RWPE1 (cell line): ENCODE data around the gene RBBP9.

Source experiments
- CTCF ChIA-PET: fragments of 350-600 bp; sonication (Branson Sonifier 250); formaldehyde crosslinking; extraction: SDS; loops from one replicate; lab custom pipeline; 2021; lab: Yijun Ruan, JAX
- POLR2A ChIA-PET: fragments of 400-600 bp; formaldehyde crosslinking; extraction: SDS; loops from one replicate; lab custom pipeline; 2020; ENCODE audit warnings: antibody characterized with exemption; ENCODE audit not compliant: low non-redundant PET; lab: Yijun Ruan, JAX
- DNase-seq: peaks from one replicate; pipeline ENCODE4 v3.0.0; 2012; ENCODE audit warnings: low spot score
- H3K27ac ChIP-seq: fragments of 450-650 bp; 2 replicates; pipeline ENCODE4 v1.5.1; 2017
- CTCF ChIP-seq: fragments of 450-650 bp; conservative IDR thresholded peaks from 2 replicates; pipeline ENCODE4 v1.5.1; 2017; ENCODE audit warnings: low read depth, mild to moderate bottlenecking

Gene RBBP9

GRCh38 chr20:18496740-18497592 lies at the start of gene RBBP9:
Gene RBBP9, minus strand, starts transcription at chr20:18497225. Its CDS starts 58 bp downstream, at chr20:18497167.
- peak; percentile 83 for DNase-seq
- no peak for TF ChIP-seq CTCF
- H3K27ac ChIP-seq: peak within 1 kb of the TSS; percentile 74
- POLR2A ChIA-PET: interaction anchor here (1.6 kb wide), 1 partner anchor 10 kb away, joined by 9 read pairs; the partner anchor contains the start of gene SEC23B
- CTCF ChIA-PET: interaction anchor here (0.5 kb wide), 1 partner anchor 51 kb away, joined by 3 read pairs; no protein-coding TSS in a partner anchor

GRCh38 chr20:18545566-18545965 lies 48.5 kb upstream of the RBBP9 start:
- TF ChIP-seq CTCF: no peak
- no peak overlapping the region for H3K27ac ChIP-seq

GRCh38 chr20:18543932-18544331 lies 46.9 kb upstream of the RBBP9 start:
- DNase-seq: no peak
- H3K27ac ChIP-seq: no peak overlapping the region
- ChIA-PET POLR2A (no interaction called here), CTCF (interaction anchor here (0.6 to 0.7 kb wide), 2 partner anchors 668 to 677 kb away, joined by 3 to 4 read pairs; no protein-coding TSS in a partner anchor)
- no peak for TF ChIP-seq CTCF

More at GRCh38 chr20:18545566-18545965, 48.5 kb upstream of the RBBP9 start:
- CTCF ChIA-PET: no interaction called here
- POLR2A ChIA-PET: no interaction called here
- DNase-seq: no peak

GRCh38 chr20:18543216-18543615 lies 46.2 kb upstream of the RBBP9 start:
- POLR2A ChIA-PET: no interaction called here
- DNase-seq: no peak
- TF ChIP-seq CTCF: no peak
- CTCF ChIA-PET: interaction anchor here (0.6 kb wide), 1 partner anchor 669 kb away, joined by 3 read pairs; no protein-coding TSS in a partner anchor
- no peak overlapping the region for H3K27ac ChIP-seq

GRCh38 chr20:18541741-18542140 lies 44.7 kb upstream of the RBBP9 start:
- peak; percentile 74 for DNase-seq
- H3K27ac ChIP-seq: no peak overlapping the region
- CTCF ChIA-PET: no interaction called here
- POLR2A ChIA-PET: interaction anchor here (0.7 kb wide), 1 partner anchor 34 kb away, joined by 3 read pairs; the partner anchor contains the start of gene SEC23B
- TF ChIP-seq CTCF: no peak

GRCh38 chr20:18537651-18538050 lies 40.6 kb upstream of the RBBP9 start:
- H3K27ac ChIP-seq: no peak overlapping the region
- DNase-seq: peak; percentile 45
- ChIA-PET POLR2A (no interaction called here), CTCF (no interaction called here)
- TF ChIP-seq CTCF: no peak
